HG03571 (cell line): Measurements from ENCODE around the gene MADCAM1.
"Not testable (repeated sequence)": the region's sequence is repeated elsewhere in the genome, so short reads cannot be mapped to it uniquely, and the experiment has no call there.

Experiments
- ATAC-seq: cut with Tn5 transposase; IDR thresholded peaks from one replicate; pipeline ENCODE4 v1.9.1; 2021; ENCODE audit not compliant: unreplicated experiment

The MADCAM1 gene

DNA sequence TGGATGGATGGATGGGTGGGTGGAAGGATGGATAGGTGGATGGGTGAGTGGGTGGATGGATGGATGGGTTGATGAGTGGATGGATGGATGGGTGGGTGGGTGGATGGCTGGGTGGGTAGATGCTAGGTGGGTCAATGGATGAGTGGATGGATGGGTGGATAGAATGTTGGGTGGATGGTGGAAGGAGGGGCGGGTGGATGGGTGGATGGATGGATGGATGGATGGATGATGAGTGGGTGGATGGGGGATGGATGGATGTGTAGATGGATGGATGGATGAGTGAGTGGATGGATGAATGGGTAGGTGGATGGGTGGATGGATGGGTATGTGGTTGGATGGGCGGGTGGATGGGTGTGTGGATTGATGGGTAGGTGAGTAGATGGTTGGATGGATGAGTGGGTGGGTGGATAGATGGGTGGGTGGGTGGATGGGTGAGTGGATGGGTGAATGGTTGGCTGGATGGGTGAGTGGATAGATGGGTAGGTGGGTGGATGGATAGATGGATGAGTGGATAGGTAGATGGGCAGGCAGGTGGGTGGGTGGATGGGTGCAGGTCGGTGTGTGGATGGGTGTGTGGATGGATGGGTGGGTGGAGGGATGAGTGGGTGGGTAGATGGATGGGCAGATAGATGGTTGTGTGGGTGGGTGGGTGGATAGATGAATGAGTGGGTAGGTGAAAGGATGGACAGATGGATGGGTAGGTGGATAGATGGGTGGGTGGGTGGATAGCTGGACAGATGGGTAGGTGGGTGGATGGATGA, 31.1 kb upstream of the MADCAM1 start:
- no peak for ATAC-seq

DNA sequence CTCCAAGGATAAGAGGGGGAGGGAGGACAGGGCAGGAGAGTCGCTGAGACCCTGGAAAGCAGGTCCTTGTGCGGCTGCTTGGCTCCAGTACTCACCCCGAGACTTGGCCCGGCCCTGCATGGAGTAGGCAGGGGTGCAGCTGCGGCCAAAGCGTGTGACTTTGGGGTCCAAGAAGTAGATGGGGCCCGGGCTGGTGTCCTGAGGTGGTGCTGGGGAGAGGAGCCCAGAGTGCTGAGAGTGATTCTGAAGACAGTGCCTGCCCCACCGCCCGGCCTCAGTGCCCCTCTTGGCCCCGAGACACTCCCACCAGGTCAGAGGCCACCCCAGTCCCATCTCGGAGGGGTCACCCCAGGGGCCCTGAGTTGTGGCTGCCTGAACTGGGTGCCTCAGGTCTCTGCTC, 28.7 kb upstream of the MADCAM1 start:
- no peak for ATAC-seq

DNA sequence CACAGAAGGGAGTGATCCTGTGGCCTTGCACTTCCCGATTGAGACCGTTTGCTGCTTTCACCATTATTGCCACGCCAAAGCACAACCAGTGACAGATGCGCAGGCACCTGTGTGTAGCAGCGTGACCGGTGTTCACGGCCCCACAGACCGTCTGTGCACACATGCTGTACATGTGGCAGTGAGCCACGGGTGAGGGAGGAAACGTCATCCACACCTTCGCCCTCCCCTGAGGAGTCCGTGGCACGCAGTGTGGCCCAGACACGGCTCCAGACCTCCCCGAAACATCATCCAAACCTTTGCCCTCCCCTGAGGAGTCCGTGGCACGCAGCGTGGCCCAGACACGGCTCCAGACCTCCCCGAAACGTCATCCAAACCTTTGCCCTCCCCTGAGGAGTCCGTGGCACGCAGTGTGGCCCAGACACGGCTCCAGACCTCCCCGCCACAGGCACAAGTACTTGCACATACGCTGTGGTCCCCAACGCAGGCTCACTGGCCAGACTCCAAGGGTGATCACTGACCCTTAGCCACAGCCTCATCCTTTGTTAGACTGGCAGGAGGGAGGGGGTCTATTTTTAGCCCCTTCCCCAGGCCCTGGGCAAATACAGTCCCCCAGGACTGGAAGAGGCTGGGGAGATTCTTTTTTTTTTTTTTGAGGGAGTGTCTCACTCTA, 27.6 kb upstream of the MADCAM1 start:
- no peak for ATAC-seq

- ATAC-seq = no peak
Measured at GRCh38 chr19:469833-470232, 26.5 kb upstream of the MADCAM1 start.

DNA sequence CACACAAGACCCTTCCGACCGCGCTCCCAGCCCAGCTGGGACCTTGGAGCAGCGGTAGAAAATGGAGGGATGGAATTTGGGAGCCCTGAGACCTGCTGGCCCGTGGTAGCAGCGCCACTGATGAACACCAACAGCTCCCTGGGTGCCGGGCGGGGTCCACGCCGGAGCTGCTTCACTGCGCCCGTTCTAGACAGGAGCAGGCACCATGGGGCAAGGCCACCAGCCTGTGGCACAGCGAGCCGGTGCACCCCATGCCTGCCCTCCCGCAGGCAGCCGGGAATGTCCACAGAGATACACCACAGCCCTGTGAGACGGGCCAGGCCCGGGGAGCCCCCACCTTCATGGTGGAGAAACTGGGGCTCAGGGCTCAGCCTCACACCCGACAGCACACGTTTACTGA, 25.6 kb upstream of the MADCAM1 start:
- no peak for ATAC-seq

GRCh38 chr19:472005-472858, 24.1 kb upstream of the MADCAM1 start:
- ATAC-seq = no peak

GRCh38 chr19:474126-475078, 21.9 kb upstream of the MADCAM1 start:
- no peak for ATAC-seq

DNA sequence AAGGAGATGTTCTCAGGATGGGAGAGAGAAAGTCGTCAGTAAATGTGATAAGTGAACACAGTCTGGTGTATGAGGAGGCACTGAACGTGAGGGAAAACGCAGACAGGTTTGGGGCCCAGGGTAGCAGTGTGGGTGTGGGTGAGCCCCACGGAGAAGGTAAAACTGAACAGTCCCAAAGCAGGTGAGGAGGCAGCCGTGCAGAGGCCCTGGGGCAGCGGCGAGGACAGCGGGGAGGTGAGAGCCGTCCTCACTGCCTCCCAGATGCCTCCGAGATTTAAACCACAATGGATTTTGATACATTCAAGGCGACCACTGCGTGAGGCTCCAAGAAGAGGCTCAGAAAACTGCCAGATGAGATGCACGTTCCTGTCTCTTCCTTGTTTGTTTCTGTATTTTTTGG, 20.9 kb upstream of the MADCAM1 start:
- no peak for ATAC-seq

DNA sequence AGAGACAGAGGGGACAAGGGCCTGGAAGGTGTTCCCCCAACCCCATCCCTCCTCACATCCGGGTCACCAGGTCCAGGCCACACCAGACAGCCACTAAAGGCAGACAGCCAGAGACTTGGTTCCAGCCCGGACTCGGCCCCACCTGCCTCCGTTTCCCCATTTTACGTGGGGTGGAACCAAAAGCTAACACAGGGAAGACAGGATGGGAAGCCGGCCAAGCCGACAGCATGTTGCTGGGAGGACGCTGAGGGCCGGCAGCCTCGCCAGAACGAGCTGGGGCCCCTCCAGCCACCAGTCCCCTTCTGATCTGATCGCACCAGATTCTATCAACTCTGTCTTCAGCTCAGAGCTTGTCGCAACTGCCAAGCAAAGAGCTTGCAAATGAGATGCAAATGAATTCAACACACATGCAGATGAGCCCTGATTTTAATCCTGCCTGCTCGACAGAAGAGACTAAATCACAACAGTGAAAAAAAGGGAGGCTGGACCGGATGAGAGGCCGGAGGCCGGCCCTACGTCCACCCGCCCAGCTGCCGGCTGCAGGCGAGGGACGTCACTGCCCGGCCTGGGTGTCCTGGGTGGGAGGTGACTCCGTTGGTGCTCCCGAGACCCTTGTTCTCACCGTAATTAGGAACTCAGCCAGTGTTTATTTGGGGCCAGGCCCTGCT, 17.9 kb upstream of the MADCAM1 start:
- no peak for ATAC-seq

DNA sequence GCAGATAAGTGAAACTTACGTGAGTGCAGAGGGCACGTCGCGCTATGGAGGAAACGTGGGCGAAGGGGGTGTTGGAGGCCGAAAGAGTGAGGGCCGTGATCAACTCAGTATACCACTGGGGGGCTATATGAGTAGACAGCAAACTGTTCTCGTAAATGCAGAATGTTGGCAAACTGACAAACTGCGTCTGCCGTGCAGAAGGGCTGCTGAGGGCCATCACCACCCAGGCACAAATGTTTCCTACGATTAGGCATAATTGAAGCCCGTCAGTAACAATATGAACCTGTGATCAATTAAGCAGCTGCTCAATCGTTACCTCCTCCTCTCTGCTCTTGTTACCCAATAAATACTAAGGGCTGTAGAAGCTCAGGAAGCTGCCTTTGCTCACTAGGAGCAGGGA, 17.3 kb upstream of the MADCAM1 start:
- no peak for ATAC-seq

- ATAC-seq = no peak
Measured at GRCh38 chr19:480016-480855, 16.1 kb upstream of the MADCAM1 start.

DNA sequence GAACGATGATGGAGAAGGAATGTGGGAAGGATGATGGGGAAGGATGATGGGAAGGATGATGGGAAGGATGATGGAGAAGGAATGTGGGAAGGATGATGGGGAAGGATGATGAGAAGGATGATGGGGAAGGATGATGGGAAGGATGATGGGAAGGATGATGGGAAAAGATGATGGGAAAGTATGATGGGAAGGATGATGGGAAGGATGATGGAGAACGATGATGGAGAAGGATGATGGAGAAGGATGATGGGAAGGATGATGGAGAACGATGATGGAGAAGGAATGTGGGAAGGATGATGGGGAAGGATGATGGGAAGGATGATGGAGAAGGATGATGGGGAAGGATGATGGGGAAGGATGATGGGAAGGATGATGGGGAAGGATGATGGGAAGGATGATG, 15.2 kb upstream of the MADCAM1 start:
- ATAC-seq = not testable (repeated sequence)

GRCh38 chr19:482186-483041, 13.9 kb upstream of the MADCAM1 start:
- no peak for ATAC-seq

DNA sequence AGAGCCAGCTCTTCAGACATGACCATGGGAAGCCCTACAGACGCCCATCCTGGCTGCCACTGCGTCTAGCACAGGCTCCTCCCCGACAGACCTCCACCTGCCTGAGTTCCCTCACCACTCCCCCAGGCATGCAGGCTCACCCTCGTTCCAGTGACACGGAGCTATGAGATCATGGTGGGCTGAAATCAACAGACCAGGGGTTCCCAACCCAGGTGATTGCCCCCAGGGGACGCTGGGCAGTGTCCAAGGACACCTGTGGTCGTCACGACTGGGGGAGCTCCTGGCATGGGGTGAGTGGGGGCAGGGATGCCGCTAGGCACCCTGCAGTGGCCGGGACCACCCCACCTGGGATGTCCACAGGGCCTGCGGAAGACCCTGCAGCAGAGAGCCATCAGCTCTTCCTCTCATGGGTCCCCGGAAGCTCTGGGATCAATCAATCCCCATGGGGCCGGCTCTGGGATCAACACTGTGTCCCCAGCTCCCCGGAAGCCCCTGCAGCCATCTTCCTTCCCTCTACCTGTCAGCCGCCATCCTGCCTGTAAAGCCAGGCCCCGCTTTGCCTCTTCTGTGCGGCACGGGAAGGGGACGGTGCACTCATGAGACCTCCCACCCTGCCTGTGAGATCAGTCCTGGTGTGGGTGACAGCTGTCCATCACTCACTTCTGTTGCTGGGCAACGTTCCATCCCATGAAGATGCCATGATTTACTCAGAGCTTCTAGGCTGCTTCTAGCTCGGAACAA, 12.8 kb upstream of the MADCAM1 start:
- ATAC-seq = no peak

- ATAC-seq = no peak
Measured at GRCh38 chr19:484494-484893, 11.8 kb upstream of the MADCAM1 start.

DNA sequence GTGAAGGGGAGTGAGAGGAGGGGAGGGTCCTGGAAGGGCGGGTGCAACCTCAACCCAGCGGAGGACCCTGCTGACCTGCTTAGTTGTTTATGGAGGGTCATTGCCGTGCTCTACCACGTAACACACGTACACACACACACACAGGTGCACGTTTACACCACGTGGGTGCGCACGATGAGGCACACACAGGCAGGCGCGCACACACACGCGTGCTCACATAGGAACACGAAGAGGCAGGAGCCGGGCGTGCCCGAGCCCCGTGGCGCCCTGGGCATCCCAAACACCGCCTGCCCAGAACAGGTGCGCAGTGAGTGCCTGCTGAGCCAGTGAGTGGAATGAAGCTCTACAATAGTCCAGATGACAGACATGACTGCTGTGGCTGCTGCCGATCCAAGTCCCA, 11.2 kb upstream of the MADCAM1 start:
- ATAC-seq = no peak

- ATAC-seq = no peak
Measured at GRCh38 chr19:485583-486236, 10.6 kb upstream of the MADCAM1 start.
